GM13976 (cell line): ENCODE results near the gene RBPJ.

Source experiments
- DNase-seq: peaks from one replicate; pipeline ENCODE4 v3.0.0; 2012; ENCODE audit warnings: low spot score
- CTCF ChIP-seq: IDR thresholded peaks from 2 replicates; pipeline ENCODE4 v1.5.1; 2012; ENCODE audit warnings: borderline replicate concordance, mild to moderate bottlenecking; ENCODE audit not compliant: insufficient read depth; ENCODE audit errors: extremely low read depth, missing control alignments, control extremely low read depth
- in situ Hi-C: fragments of 300-500 bp; cut with MboI; formaldehyde crosslinking; loops from one replicate; pipeline ENCODE4 v1.12.0; 2022; ENCODE audit warnings: low sequenced_read_pairs, mixed read lengths, inconsistent platforms; ENCODE audit not compliant: unreplicated experiment

The RBPJ gene

GRCh38 chr4:26290321-26290720, 30.5 kb upstream of the RBPJ start:
- TF ChIP-seq CTCF = no peak
- in situ Hi-C loops = no loop called here
- no peak for DNase-seq

GRCh38 chr4:26294904-26295303, 25.9 kb upstream of the RBPJ start:
- in situ Hi-C loops = no loop called here
- DNase-seq = no peak
- TF ChIP-seq CTCF = no peak

DNA sequence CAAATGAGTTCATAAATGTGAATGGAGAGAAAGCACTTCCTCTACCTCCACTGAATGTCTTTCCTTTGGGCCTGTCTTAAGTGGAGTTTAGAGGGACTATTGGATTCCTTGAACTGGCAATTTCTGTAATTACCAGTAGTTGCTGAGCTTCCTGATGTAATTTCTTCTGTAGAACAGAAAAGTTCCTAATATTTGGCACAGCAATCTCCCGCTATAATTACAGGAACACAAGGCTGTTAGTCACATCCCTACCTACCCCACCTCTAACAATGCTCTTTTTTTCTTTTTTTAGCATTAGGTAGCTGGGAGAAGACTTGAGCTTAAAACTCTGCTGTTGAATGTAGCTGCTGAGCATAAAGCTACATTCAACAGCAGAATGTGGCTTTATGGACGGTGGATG, 24.8 kb upstream of the RBPJ start:
- no peak for TF ChIP-seq CTCF
- no peak for DNase-seq
- in situ Hi-C loops = no loop called here

- in situ Hi-C loops = no loop called here
- DNase-seq = no peak
- TF ChIP-seq CTCF = no peak
Observed at GRCh38 chr4:26296514-26296913, 24.3 kb upstream of the RBPJ start.

DNA sequence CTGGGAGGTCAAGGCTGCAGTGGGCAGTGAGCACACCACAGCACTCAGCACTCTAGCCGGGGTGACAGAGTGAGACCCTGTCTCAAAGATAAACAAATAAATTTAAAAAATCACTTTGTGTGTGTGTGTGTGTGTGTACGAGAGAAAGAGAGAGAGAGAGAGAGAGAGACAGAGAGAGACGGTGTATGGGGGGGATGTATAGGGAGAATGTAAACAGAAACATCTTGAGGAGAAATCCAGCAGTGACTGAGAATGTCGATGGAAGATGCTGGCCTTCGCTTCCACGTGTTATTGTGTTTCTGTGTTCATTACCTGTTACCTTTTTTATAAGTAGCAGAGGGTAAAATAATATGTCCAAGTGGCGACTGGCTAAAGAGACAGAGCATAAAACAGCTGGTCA, 23.6 kb upstream of the RBPJ start:
- no peak for TF ChIP-seq CTCF
- DNase-seq = no peak
- in situ Hi-C loops = no loop called here

DNA sequence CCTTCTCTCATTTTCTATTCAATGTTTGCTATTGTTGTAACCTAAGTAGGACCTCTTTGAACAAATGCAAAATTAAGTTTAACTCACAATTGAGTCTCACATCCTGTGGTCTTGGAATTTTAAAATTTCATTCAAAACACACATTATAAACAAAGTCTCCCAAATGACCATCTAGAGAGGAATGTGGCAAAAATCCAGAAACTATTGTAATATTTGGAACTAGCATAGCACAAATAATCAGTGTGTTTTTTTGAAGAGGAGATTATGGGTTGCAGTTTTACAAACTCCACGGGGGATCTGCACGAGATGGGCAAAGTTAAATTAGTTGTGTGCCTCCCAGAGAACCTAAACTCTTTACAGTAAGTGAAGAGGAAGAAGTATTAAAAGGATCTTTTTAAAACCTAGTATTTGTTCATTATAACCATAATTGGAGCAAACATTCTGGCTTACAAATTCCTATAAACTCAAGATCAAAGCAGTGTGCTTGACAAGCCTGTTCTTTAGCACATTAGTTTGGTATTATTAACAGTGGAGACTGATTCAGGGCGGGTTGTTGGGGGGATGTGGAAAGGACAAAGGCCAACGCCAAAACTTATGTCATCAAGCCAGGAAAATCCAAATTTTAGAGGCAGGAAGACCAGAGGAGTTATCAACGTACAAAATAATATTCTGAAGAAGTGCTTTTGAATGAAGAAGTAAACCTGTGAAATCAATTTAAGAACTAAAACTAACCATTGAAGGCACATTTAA, 22.4 kb upstream of the RBPJ start:
- DNase-seq = no peak
- in situ Hi-C loops = no loop called here
- no peak for TF ChIP-seq CTCF
